TTC549 (cell line): Measurements from ENCODE around the gene TUT4.

Experiments used
- FAIRE-seq: peaks from 2 replicates; lab custom pipeline; 2012; peaks lifted over from hg19 to GRCh38; lab: Jason Lieb, UNC

Gene TUT4

DNA sequence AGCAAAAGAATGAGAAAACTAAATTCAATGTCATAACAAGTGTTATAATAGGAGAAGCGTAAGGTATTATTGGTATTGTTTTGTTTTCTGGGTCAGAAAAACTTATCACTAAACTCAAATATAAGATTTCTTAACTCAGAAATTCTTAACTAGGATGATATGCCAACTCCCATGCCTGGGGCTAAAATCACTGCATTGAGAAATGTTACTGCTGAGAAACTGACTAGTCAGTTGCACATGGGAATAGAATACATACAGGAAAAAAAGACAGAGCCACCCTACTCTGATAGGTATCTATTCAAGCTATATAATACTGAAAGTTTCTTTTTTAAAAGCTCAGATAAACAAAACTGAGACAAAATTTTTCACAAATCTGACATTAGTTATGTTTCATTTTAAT is 92.2 kb downstream of the TUT4 start:
- no peak for FAIRE-seq

DNA sequence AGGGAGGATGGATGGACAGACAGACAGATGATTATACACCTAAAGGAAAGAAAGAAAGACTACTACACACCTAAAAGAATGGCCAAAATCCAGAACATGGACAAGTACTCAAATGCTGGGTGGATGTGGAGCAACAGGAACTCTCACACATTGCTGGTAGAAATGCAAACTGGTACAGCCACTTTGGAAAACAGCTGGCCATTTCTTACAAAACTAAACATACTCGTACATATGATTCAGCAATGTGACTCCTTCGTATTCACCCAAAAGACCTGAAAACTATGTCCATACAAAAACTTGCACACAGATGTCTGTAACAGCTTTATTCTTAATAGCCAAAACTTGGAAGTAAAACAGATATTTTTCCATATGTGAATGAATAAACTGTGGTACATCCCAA is 97.2 kb downstream of the TUT4 start:
- no peak for FAIRE-seq

DNA sequence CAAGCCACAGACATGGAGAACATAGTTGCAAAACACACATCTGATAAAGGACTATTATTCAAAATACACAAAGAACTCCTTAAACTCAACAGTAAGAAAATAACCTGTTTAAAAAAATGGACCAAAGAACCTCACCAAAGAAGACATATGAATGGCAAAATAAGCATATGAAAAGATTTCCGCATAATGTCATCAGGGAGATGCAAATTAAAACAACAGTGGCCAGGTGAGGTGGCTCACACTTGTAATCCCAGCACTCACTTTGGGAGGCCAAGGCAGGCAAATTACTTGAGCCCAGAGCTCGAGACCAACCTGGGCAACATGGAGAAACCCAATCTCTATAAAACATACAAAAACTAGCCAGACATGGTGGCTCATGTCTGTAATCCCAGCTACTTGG is 98.1 kb downstream of the TUT4 start:
- no peak for FAIRE-seq

DNA sequence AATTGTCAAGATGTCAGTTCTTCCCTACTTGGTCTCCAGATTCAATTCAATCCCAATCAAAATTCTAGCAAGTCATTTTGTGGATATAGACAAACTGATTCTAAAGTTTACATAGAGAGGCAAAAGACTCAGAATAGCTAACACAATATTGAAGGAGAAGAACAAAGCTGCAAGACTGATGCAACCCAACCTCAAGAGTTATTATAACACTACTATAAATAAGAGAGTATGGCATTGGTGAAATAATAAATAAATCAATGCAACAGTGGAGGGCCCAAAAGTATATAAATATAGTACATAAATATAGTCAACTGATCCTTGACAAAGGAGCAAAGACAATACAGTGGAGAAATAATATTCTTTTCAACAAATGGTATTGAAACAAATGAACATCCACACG is 98.8 kb downstream of the TUT4 start:
- no peak for FAIRE-seq

DNA sequence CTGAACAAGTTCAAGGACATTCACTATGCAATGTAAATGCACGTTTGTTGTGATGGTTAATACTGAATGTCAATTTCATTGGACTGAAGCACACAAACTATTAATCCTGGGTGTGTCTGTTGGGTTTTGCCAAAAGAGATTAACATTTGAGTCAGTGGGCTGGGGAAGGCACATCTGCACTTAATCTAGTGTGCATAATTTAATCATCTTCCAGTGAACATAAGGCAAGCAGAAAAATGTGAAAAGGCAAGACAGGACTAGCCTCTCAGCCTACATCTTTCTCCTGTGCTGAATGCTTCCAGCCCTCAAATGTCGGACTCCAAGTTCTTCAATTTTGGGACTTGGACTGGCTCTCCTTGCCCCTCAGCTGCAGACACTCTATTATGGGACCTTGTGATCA is 108.4 kb downstream of the TUT4 start:
- FAIRE-seq: no peak

DNA sequence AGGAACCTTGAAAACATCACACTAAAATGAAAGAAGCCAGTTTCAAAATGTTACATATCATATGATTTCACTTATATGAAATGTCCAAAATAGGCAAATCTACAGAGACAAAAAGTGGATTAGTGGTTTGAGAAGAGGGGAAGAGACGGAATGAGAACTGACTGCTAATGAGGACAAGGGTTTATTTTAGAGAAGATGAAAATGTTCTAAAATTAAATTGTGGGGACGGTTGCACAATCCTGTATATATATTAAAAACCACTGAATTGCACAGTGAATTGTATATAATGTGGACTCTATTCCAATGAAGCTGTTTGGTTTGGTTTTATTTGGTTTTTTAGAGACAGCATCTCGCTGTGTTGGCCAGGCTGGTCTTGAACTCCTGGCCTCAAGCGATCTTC is 112.9 kb downstream of the TUT4 start:
- FAIRE-seq: no peak

DNA sequence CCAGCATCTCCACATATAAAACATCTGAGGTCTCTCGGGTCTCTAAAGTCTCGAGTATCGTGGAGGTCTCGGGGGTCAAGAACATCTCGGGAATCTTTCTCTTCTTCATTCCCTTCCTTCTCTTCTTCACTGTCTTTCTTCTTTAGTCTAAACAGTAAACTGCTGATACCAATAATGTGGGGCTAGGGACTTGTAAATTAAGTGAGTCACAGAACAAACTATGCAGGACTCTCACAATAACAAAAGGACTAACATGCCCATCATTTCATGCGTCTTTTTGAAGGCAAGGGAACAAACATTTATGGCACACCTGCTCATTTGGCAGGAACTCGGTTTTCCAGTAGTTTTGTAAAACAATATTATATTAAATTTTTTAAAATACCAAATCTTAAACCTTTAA is 116.1 kb downstream of the TUT4 start:
- no peak for FAIRE-seq

DNA sequence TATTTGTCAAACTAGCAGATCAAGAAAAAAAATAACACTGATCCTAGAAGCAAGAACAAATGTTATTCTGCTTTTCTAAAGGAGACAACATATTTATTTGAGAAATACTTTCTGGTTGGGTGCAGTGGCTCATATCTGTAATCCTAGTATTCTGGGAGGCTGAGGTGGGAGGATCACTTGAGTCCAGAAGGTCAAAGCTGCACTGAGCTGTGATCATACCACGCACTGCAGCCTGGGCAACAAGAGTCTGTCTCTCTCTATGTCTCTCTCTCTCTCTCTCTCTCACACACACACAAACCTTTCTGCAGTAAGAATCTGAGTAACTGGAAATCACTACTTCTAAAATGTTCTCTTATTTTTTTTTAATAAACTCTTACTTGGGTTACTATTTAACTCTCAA is 117.2 kb downstream of the TUT4 start:
- no peak for FAIRE-seq

DNA sequence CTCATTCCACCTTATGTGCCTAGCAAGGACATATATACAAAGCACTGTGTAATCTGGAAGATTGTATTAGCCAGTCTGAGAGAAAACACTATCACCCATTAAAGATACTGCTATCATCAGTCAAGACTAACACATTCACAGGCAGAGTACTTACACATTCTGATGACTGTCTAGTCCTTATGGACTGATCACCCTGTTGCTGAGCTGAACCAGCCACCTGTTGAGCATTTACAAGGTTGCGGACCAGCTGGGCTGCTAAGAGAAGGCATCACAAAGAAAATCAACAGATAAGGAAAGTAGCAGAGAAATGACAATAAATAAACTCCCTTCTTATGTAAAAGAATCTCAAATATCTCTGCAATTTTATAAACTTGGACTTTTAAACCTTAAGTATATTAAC is 117.7 kb downstream of the TUT4 start:
- no peak for FAIRE-seq

DNA sequence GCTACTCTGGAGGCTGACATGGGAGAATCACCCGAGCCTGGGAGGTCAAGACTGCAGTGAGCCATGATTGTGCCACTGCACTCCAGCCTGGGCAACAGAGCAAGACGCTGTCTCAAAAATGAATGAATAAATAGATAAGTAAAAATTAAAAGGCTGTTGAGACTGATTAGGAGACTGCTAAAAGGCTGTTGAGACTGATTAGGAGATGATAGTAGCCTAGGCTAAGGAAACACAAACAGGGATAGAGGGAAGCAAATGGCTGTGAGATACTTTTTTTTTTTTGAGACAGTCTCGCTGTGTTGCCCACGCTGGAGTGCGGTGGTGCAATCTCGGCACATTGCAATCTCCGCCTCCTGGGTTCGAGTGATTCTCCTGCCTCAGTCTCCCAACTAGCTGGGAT is 120.1 kb downstream of the TUT4 start:
- FAIRE-seq: no peak

DNA sequence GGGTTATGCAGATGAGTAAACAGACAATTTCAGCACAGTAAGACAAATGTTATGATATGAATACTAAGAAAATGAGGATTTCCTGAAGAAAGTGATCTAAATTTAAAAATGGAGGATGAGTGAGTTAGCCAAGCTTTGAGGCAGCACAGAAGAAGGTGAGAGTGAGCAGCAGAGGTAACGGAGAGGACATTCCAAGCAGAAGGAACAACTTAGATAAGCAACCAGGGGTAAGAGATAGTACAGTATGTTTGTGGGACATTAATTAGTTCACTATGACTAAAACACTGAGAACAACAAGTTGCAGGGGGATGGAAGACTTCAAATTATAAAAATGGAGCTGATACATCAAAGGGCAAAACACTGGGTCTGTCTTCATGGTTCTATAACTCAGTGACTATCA is 125.7 kb downstream of the TUT4 start:
- FAIRE-seq: no peak

DNA sequence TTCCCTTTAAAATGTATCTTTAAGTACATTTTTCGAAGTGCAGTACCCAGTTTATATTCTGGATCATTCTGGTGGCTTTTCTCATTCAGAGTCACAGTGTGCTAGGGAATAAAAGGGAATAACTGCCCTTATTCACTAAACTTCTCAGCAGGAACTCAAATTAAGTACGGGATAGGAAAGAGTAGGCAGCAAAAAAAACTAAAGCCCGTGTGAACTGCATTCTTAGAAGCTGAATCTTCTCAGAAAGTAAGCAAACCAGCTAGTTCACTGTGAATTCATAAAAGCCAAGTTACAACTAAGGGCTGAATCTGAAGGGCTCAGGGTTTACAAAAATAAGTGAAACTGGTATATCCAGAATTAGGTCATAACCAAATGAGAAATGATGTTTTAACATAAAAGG is 126.5 kb downstream of the TUT4 start:
- FAIRE-seq: no peak

DNA sequence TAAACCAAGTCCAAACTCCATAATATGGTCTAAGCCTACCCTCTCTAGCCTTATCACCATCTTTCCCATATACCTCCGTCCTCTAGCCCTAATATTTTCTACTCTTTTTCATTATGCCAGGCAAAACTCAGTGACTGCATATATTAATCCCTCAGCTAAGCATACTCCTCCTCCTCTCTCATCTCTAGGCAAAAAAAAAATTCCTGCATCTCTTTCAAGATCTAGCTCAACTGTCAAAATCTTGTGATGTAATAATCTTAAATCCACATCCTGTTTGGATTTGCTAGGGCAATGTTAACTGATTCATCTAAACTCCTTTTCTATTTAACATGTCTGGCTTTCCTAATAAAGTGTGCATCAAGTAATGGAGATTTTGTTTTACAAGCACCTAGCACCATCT is 128.1 kb downstream of the TUT4 start:
- no peak for FAIRE-seq

DNA sequence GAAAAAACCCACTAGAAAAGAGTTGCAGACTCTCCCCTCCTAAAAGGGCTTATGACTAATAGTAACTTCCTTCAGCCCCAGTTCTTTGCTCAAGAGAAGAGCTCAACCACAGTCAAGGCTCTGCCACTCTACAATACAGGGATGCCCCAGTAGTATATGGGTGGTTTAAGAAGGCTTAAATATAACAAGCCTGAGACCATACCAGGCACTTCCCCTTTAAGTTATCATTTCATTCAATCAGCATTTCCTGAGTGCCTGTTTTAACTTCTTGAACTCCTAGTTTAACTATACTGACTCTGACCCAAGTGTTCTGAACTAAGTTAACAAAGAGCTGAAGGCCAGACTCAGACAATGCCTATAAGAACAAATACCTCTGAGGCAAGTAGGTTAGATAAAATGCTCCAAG is 128.7 kb downstream of the TUT4 start:
- FAIRE-seq: no peak

DNA sequence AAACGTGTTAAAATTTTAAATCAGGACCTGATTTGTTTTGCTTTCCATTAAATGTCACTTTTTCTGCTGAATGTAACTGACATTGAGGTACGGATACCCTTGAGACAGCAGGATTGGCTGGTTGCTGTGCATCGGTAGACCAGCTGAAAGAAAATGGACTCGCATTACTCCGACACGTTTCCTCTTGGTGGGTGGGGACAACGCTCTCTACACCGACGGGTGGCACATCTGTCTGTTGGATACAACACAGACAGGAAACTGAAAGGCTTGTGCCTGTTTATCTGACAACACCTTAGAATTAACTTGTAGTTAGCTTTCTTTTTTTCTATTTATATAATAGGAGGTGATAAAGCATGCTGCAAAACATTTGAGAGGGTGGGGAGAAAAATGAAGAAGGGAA is 129.1 kb downstream of the TUT4 start:
- FAIRE-seq: no peak

DNA sequence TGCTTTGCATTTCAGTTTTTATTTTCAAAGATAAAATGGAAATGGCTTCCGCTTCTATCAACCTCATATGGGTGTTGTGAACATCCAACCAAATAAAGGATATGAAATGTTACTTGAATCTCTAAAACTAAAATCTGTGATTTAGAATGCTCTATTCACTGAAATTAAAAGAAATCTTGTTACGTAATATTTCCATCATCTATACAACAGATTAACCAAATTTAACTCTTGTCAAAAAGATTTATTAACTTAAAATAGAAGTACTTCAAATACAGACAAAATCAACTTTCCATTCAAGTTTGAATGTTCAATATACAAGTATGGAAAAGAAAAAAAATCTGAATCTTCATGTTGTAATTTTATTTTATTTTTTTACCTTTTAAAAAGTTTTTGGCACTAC is 129.8 kb downstream of the TUT4 start:
- peak; percentile 15 for FAIRE-seq

DNA sequence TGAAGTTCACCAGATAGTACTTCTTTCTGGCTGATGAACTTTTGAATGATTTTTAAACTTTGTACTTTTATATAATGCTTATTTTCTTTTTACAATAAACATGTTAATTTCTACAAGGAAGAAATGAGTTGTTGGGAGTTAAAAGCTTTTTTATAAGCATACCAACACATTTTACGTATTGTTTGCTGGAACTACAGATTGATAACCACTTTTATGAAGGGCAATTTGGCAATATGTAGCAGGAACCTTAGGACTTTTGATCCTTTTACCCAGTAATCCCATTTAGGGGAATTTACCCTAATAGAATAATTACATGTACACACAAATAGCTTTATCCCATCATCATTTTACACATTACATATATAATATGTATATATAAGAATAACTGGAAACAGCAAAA is 132.2 kb downstream of the TUT4 start:
- FAIRE-seq: no peak

DNA sequence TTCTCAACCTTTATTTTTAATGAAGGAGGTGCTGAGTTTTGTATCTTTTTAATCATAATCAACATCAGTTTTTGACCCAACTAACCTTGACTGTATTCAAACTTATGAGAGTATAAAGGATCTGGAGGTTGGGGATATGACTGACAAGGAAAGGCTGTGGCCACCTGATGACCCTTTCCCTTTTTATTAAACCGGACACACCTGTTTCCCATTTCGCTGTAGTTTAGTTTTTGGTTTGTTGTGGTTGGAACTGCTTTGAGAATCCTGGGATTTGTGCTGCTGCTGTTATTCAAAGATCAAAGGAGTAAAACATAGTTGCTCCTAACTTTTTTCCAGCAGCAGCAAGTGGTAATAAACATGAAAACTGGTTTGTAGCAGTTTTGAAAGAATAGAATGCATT is 136.1 kb downstream of the TUT4 start:
- no peak for FAIRE-seq

DNA sequence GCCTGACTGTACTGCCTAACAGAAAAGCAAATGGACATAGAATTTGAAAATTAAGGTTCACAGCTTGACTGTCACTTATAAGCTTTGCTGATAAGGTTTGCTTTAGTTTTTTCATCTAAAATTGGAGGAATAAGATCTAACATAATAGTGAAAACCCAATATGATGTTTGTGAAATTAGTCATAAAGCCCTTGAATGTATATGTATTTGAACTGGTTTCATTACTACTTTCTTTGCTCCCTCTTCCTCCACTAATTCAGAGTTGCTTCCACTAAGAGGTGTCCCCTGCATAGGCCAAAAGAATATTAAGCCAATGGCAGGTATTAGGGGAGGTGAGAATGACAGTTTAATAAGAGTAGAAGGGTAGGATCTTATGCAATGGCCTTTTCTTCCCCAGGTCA is 137.9 kb downstream of the TUT4 start:
- FAIRE-seq: no peak

DNA sequence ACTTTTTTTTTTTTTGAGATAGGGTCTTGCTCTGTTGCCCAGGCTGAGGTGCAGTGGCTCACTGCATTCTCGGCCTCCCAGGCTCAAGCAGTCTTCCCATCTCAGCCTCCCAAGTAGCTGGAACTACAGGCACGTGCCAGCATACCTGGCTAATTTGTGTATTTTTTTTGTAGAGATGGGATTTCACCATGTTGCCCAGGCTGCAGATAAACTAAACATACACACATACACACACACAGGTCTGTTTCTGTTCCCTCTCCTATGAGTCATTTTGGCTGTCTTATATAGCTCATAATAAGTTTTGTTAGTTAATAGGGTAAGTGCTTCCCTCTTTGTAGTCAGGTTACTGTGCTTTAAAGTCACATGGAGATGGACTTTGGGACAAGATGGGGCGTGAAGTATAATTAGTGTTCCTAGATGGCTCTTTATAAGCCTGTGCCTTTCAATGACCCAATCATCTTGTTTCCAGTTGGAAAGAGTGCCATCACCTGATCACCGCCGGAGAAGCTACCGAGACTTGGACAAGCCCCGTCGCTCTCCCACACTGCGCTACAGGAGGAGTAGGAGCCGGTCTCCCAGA is 139.4 kb downstream of the TUT4 start:
- no peak for FAIRE-seq

DNA sequence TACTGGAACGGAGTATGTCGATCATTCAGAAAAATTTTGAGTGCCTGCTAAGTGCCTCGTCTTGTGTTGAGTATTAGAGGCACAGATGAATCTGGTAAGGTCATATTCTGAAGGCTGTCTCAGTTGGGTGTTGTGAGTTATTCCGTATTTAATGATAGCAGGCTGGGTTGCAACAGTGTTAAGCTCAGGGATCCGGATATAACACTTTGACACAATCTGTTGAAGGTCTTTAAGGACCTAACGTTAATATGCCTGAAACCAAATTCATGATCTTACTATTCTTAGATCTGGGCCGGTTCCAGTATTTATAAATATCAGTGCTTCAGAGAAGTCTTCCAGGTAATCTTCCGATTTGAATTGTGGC is 147.9 kb downstream of the TUT4 start:
- no peak for FAIRE-seq

DNA sequence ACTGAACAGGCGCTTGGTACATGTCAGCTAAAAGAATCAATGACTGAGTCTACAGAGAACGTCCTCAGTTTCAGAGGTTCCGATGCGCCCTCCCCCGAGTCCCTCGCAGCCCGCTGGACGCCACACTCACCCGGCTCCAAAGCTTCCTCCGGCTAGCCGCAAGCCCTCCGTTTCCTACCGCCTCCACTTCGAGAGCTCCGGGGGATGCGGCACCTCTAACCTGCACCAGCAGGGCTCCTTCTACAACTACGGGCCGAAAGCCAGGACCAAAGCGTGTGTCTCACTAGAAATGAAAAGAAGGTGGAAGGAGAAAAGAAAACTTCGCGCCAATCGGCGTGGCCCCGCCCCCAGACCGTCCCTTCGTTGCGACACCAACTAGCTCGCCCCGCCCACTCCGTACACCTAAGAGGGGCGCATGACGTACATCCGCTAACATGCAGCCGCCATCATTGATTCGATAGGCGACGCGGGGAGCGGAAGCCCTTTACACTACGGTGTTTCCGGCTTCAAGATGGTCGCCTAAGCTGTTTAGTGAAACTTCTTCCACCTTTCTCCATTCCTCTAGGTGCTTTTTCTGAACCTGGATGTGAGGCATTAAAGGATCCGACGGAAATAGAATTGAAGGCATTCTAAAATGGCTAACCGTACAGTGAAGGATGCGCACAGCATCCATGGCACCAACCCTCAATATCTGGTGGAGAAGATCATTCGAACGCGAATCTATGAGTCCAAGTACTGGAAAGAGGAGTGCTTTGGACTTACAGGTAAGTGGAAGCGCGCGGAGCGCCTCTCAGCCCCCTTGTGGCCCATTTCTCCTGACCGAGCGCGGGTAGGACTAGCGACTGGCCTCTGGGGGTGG is 148.5 kb downstream of the TUT4 start, which contains the start of the genes ORC1 and PRPF38A:
Gene ORC1 (minus strand): TSS at position 308 of the 859 bp plus-strand sequence. CDS start 2,200 bp downstream, outside the sequence.
Gene PRPF38A (plus strand): TSS at position 487 of the 859 bp plus-strand sequence. CDS start 148 bp downstream, at position 635.
- peak; percentile 77 for FAIRE-seq

DNA sequence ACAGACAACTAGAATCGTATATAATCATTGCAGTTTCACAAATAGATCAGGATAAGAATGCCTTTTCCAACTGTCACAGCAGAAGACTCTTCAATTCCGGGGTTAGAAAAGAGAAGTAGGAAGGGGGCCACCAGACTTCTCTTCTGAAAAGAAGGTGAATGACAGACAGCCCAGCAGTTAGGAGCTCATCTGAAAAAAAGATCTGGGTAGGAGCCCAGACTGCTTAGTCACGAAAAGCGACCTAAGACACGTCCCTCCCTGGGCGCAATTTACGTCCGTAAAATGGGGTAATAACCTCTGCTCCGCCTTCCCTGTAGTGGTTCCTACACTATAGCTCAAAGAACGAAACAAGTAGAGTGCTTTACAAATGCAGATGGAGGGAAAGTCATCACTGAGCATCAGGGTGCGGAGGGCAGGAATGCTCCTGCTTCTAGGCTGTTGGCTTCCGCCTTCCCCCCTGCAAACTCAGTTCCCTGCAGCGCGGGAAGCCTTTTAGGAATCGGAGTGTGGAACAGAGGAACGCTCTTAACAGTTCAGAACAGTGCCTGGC is 149.3 kb downstream of the TUT4 start:
- FAIRE-seq: no peak

DNA sequence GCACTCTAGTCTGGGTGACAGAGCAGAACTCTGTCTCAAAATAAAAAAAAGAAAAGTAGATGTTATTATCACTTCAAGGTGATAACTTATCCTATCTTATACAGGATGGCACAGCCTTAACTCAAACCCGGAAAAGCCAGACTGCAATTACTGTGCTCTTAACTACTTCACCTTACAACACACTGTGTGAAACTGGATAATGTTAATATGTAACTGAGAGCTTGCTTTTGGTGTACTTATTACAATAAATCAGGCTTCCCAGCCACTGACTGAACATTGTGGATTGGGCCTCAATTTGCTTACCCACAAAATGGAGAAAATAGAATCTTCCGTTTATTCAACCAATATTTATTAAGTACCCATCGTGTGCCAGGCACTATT is 150.0 kb downstream of the TUT4 start:
- no peak for FAIRE-seq
